NOMO-1 (cell line): ENCODE measurements around the gene CCDC34.

Experiments used
- DNase-seq, 2 experiments: peaks; one replicate each; lab custom pipeline; 2025; ENCODE audit not compliant: unreplicated experiment in 2 of 2; lab: John Stamatoyannopoulos, UW

Gene CCDC34

DNA sequence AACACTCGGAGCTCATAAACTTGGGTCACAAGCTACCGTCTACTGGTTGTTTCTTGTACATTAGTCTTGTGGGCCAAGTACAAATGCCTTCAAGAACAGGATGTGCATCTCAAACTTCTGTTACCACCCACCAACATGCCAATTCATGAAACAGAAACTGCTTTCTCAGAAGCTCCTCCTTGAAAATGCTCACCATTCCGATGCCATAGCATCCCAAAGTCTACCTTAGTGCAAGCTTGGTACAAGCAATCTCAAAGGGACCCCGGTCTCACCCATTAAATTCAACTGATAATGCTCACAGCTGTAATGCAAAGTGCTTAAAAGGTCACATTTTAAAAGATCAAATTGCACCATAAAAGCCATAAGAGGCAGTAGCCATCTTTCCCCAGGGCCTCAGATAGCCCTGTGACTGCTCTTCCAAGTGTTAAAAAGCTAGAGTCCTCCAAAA, 31.8 kb upstream of the CCDC34 start:
- no peak for DNase-seq

DNA sequence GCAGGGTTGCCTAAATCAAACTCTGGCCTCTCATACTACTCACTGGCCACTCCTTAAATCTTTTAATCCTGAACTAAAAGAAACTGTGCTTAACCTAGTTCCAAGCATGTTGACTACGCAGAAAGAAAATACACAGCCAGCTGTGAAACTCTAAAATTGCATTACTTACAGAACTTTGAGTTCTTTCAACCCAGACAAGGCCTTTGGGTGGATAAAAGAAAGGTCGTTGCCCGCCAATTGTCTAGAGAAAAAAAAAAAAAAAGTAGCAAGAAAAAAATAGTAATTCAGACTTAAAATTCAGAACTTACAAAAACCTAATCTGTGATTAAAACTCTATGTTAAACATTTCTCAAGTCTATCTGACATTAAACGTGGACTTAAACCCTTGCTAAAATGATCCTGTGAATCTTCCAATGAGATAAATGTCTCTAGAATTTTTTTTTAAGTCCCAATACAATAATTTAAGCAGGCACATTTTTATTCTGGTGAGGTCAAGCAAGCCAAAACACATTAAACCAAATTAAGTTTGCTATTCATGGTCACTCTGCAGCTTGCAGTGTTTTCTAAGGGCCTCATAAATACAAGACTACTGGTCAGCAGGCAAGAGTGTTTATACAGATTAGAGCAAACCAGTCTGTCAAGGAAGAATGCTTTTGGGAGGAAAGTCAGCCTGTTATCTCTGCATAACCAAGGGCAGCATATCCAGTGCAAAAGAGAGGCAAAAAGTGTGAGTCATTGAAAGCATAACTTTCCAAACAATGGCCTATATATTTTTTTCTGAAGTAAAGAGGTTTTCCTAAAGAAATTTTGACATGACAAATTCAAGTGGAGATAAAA, 29.5 kb upstream of the CCDC34 start:
- no peak for DNase-seq

DNA sequence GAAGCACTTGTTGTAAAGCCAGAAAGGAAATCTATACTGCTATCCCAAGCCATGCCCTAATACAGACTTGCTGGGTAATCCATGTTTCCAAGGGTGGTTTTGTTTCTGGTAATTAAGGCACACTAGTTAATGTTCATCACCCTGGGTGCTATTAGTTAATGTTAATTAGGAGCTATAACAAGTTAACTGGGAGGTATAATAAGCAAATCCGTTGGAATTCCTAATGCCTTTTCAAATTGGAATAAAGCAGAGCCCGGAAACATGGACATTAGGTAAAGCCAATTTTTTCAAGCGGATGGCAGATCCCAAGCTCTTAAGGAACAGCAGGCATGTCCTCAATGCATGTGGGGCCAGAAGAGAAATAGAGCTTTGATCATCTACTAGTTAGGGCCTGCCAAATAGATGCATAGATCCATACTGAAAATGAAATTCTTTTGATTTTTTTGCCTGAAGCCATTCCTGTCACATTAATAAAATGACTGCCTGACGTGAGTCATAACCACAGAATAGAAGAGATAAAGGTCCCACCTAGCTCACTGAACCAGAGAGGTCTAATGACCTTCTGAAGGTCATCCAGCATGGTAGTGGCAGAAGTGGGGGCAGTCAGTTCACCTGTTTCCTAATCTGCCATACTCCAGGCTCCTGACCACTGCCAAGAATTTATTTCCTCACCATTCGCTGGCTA, 28.5 kb upstream of the CCDC34 start:
- DNase-seq: no peak

DNA sequence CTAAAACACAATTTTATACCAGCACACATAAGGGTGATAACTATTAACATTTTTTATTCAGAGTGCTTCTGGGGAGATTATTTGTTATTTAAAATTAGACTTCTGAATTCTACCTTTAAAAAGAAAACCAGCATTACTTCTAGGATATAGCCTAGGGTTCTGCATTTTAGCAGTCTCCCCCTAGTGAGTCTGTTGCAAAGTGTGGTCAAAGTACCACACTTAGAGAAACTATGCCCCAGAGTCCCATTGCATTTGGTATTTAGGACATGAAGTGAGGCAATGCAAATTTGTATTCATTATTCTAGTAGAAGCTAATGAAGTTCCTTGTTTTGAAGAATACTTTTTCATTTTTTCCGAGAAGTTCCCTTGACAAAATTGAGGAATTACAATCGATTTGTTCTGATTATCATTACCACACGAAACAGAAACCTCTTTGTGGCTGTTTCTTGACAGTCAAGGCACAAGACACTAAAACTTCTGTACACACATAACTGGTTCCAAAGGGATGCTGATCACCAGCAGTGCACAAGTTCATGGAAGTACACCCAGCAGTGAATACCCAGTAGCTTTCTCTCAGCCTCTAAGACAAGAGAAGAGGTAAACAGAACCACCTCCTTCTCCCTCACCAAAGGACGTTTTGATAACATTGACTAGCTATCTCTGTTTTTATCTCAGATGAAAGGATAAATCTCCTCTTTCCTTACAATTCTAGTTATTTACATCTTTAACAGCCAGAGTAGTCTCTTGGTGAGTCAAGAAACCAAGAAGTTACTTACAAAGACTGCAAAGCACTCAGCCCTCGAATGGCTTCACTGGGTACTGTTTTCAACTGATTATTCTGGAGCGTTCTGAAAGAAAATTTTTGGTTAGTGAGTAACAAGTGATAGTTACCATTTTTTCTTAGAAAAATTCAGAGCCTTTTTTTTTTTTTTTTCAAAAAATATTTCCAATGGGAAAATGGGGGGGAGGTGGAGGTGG, 27.6 kb upstream of the CCDC34 start:
- no peak for DNase-seq

DNA sequence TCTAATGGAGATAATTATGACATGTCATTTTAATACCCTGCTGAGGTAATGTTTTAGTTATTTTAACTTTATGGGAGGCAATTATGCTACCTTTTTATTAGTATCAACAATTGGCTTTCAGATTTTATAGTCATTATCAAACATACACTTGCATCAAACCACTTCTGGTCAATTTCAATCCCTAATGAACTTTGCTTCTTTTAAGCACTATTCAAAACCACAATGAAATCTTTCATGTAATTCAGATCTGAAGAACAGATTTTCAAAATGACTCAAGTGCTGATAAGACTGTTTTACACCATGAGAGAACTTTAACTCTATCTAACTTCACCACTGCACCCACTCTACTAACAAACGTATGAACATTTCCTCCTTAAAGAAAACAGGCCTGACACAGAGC, 25.9 kb upstream of the CCDC34 start:
- no peak for DNase-seq

DNA sequence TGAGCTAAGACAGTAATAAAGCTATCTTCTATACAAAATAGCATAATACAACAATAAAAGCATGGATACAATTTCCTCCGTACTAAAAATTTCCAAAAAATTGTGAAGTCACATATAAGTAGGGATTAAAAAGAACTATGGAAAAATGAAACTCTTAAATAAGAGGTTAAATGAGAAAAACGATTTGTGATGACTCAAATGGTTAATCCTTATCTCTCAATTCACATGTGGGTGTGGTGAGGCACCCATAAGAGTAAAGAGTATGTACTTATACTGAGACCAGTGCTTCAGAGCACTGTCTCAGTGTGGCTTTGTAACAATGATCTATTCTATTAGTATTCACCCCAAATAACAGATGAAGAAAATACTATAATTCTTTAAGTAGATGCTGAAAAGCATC, 25.0 kb upstream of the CCDC34 start:
- no peak for DNase-seq

DNA sequence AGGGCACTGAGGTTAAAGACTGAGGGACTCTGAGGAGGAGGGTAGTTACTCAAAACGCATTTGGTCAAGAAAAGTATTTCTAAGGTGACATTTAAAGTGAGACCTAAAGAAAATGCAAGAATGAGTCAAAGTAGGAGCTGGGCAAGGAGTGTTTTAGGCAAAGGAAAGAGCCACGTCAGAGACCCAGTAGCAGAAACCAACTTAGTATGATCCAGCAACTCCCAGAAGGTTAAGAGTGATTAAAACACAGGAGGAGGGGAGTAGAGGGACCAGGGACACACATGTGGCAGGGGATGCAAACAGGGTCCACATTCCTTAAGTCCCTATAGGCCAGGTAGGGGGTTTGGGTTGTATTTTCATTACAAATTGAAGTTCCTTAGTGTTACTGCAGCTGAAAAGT, 24.3 kb upstream of the CCDC34 start:
- DNase-seq: no peak

DNA sequence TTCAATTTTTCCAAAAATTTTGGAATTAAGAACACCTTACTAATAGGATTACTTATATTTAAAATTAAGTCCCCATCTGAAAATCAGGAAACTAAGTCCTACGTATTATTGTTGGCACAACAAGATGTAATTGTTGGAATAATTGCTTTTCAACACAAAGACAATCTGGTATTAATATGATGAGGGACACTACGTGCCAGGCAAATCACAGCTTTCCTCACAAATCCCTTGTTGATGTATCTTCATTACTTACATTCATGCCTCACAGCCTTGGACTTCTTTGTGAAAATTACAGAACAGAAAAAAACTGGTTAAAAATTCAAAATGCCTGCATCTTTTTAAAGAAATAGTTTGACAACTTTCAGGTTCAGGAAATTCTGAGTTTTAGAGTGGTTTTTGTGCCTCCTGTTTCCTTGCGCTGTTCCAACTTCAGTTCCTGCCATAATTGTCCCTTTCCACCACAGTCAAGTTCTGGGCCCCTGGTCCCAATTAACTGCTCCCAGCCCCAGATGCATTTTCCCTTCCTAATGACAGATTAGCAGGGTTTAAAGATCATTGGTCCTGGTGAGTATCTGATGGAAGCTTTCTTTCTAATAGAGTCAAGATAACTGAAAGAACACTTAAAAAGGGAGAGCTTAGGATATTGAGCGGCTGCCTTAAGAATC, 23.3 kb upstream of the CCDC34 start:
- DNase-seq: no peak

DNA sequence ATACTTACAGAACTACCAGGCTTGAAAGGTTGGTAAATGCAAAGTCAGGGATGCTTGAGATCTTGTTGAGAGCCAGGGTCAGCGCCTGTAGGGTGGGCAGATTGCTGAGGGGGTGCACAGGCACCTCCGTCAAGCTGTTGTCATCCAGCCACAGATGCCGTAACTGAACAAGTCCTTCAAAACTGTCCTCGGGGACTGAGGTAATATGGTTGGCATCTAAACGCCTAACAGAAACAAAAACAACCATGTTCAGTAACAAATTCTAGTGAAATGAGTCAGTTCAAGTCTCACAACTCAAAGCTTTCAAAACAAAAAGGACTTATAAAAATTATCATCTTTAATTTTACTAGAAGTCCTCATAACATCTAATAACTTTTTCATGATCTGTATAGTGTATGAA, 22.2 kb upstream of the CCDC34 start:
- DNase-seq: no peak

DNA sequence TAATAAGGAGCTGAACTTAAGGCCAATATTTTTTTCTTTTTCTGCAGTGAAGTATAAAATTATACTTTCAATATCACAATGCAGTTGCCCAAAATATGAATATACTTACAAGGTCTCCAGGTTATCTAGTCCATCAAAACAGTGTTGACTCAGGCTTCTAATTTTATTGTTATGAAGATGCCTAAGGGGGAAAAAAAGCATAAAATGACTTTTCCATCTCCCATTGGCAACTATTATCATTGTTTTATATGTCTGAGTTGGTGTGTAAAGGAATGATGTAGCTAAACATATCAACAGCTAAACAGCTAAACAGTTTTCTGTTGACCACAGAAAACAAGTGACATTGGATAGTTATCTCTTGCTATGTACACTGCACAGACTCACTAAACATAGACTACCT, 21.2 kb upstream of the CCDC34 start:
- no peak for DNase-seq

DNA sequence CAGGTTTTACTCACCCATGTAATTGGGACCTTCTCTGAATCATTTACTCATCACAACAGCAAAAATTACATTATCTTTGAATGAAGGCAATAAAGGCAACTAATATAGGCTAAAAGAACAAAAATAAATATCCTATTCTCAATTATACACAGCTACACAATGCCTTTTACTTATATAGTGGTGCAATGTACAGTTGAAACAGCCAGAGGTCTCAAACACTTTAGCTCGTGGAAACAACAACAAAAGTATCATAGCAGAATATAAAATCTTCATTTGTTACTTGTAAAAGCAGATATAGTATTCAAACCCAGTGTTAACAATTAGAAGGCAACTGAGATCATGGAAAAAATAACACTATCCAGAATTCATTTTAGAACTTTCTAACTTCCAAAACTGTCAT, 20.6 kb upstream of the CCDC34 start:
- no peak for DNase-seq

DNA sequence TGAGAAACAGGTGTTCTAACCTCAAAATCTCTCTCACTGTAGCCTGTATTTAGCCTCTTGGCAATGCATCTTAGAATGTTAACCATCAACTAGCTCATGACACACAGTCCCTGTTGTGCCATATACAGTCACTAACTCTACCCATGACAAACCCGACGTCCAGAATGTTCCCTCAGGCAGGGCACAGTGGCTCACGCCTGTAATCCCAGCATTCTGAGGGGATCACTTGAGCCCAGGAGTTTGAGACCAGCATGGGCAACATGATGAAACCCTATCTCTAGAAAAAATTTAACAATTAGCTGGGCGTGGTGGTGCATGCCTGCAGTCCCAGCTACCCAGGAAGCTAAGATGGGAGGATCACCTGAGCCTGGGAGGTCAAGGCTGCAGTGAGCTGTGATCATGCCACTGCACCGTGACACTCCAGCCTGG, 18.2 kb upstream of the CCDC34 start:
- no peak for DNase-seq

DNA sequence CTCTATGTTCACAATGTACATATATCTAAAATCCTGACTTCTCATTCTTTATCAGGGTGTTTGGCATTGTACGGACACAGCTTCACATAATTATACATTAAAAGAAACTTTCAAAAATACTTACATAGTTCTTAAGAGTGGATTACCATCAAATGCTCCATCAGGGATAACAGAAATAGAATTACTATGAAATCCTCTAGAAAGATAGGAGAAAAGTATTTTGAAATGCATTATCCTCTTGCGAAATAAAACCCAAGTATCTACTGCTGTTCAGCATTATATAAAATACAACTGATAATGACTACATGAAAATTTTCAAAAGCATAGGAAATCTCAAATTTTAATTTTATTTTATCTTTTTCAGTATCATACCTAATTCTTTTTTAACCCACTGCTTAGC, 17.8 kb upstream of the CCDC34 start:
- no peak for DNase-seq

DNA sequence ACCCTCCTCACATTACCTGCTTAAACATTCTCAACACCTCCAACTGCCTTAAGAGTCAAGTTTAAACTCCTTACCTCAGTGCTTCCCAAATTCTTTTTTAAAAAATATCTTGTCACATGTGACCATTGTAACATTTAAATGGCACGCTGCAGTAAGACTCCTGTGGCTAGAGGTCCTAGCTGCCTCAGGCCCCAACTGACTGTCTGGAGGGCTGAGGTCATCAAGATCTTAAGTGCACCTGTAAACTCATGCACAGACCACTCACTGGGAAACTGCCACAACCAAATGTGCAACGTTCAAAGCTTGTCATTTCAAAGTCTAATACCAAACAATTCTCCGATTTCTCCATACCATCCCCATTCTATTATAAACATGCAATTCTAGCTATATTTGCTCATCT, 16.4 kb upstream of the CCDC34 start:
- DNase-seq: no peak

DNA sequence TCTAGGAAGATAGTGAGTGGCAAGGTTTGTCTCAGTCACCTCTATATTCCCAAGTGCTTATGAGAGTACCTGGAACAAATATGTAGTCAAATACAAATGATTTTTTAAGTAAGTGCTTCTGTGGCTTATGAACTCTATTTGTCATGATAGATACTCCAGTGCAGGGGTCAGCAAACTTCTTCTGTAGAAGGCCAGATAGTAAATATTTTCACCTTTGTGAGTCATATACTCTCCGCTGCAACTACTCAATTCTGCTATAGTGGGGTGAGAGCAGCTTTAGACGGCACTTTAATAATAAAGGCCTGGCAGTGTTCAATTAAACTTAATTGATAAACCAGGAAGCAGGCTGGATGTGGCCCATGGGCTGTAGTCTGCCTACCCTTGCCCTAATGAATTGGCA, 12.4 kb upstream of the CCDC34 start:
- DNase-seq: no peak

DNA sequence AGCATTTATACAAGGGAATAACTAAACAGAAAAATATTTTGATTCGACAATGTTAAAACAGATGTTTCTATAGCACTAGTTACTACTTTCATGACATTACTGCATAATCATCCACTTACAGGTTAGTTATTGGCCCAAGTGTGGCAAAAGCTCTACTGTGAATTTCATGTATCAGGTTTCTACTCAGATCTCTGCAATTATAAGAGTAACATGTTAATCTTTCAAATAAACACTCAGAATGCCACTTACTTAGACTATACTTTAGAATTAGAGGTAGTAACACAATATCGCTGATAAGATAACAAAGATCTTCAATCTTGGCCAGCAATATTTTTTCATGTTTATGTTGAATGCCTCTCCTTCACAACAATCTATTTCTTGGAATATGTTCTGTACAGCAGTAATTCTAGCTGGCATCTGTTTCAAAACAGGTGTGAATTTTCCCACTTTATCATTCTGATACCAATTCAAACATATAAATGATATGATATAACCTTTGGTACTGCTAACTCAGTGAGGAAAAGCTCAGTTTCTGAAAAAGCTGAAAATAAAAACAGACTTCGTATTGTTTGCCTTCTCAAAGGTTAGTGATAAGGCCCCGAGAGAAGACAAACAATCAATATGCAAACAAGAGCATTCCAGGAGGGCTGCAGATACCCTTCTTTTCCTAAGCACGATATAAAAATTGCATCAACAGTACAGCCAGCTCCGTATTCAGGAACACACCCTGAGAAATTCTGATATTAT, 11.0 kb upstream of the CCDC34 start:
- DNase-seq: no peak

DNA sequence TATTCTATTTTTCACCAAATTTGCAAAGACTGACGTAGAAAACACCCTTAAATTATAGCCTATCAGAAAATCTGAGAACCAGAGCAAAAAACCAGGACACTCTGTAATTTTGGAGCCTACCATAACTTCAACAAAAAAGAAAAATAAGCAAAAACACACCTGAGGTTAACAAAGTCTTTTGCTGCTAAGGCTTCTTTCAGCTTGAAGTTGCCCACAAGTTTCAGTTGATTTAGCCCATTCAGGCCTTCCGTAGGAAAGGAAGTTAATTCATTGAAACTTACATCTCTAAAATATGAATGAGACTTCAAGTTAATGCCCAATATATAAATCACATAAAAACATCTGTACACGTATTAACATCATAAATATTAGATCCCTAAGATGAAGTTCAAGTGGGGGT, 10.4 kb upstream of the CCDC34 start:
- no peak for DNase-seq

DNA sequence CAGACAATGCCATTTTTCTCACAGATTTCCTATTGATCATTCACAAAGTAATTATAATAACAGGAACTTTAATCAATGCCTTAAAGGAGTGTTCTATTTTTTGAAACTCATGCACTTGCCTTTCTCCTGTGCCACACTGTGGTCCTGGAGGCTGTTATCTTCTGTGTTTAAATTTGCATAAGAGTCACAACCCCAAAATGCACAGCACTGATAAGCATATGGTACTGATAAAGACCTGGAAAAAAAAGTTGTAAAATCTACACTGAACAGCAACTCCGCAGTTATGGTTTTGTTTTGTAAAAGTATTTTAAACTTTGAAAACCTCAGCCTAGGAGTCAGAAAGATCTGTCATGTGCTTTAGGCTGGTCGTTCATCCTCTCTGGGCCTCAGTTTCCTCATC, 9.1 kb upstream of the CCDC34 start:
- DNase-seq: no peak

DNA sequence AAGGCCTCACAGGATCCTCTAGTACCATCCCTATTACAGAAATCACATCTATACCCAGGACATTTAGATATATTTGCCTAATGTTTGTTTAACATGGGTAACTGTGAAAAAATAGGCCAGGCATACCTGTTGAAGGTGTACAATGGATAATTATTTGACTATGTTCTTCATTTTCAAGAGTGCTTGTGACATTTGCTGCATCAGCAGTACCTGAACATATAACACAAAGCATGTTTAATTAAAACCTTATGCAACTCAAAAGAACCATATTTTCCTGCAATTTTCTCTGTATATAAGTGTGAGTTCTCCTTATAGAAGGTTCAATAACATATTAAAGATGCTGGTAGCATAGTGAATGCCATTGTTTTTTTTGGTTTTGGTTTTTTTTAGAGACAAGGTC, 8.5 kb upstream of the CCDC34 start:
- DNase-seq: no peak

DNA sequence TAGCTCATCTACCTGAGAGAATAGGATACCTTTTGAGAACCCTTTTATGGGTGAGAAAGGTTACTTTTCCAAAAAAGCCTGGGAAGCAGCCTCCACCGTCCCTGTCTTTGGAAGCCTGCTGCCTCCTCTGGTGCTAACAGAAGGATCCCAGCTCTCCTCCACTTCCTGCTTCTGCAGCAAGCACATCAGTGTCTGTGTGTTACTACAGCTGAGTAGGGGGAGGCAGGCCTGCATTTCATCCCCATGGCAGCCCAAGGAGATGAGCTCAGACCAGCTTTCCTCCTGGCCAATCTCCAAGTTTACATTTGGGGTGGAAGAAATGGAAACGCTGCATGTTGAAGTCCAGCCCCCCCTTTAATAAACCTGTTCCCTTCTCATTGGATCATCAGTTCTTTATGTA, 7.4 kb upstream of the CCDC34 start:
- DNase-seq: no peak
